ENCODE data around the gene POU6F2. TPM values are rescaled to one million over a fixed set of nuclear protein-coding genes. Genes with fewer than 3 reads are reported as not detected.

The POU6F2 gene
- total RNA-seq, 1 donor = not detected

Other genes starting within 250 kb of the POU6F2 start
- 28.3 TPM for gene VPS41, start 68.7 kb upstream of the POU6F2 start, total RNA-seq

Data from mononuclear cell (primary cell).